Fibroblast of lung (primary cell): ENCODE data around the gene RSPH1. TPM values are rescaled to one million over a fixed set of nuclear protein-coding genes. Genes with fewer than 3 reads are reported as not detected.

Source experiments
- DNase-seq, 2 donors: peaks; one replicate each; pipeline versions ENCODE4 v3.0.0 to v3.0.0-alpha.2; 2010; ENCODE audit warnings: low read depth in 2 of 2
- H2AFZ ChIP-seq: 2 replicates; pipeline ENCODE4 v1.5.1; 2012; ENCODE audit warnings: low read length, control low read depth, inconsistent platforms
- H3K27ac ChIP-seq: 2 replicates; pipeline ENCODE4 v1.5.1; 2011; ENCODE audit warnings: low read length, control low read depth; ENCODE audit not compliant: insufficient read depth
- H3K27me3 ChIP-seq: 2 replicates; pipeline ENCODE4 v1.5.1; 2011; ENCODE audit warnings: mild to moderate bottlenecking, low read length; ENCODE audit not compliant: control insufficient read depth, insufficient read depth
- H3K36me3 ChIP-seq: 2 replicates; pipeline ENCODE4 v1.5.1; 2011; ENCODE audit warnings: low read length; ENCODE audit not compliant: control insufficient read depth, insufficient read depth
- H3K4me1 ChIP-seq: 2 replicates; pipeline ENCODE4 v1.5.1; 2011; ENCODE audit warnings: low read length; ENCODE audit not compliant: control insufficient read depth, insufficient read depth; ENCODE audit errors: extremely low read depth
- H3K4me2 ChIP-seq: 2 replicates; pipeline ENCODE4 v1.5.1; 2011; ENCODE audit warnings: low read length, control low read depth; ENCODE audit not compliant: insufficient read depth; ENCODE audit errors: extremely low read depth
- H3K4me3 ChIP-seq, 4 experiments: fragments of 200-600 bp in 1 of 4; sonication (generic) in 1 of 4; replicated peaks in 1 of 4; 2 replicates each; pipeline ENCODE4 v1.5.1; 2011 to 2016; ENCODE audit warnings: low read length in 4 of 4, low read depth in 3 of 4, mild to moderate bottlenecking in 3 of 4, control low read depth in 2 of 4, inconsistent platforms in 1 of 4, mixed read lengths in 1 of 4; ENCODE audit not compliant: insufficient read depth in 1 of 4; ENCODE audit errors: control extremely low read depth in 1 of 4
- H3K79me2 ChIP-seq: 2 replicates; pipeline ENCODE4 v1.5.1; 2012; ENCODE audit warnings: mild to moderate bottlenecking, low read length, inconsistent platforms; ENCODE audit not compliant: control insufficient read depth, insufficient read depth
- H3K9ac ChIP-seq: 2 replicates; pipeline ENCODE4 v1.5.1; 2011; ENCODE audit warnings: mild to moderate bottlenecking, low read length, control low read depth; ENCODE audit not compliant: insufficient read depth
- H3K9me3 ChIP-seq: 2 replicates; pipeline ENCODE4 v1.5.1; 2012; ENCODE audit warnings: low read depth, low read length; ENCODE audit not compliant: control insufficient read depth, insufficient read depth
- H4K20me1 ChIP-seq: 2 replicates; pipeline ENCODE4 v1.5.1; 2011; ENCODE audit warnings: low read length; ENCODE audit not compliant: control insufficient read depth, insufficient read depth; ENCODE audit errors: extremely low read depth
- CTCF ChIP-seq, 2 donors: IDR thresholded peaks in 1 of 2; conservative IDR thresholded peaks in 1 of 2; 1 replicate in 1 of 2; 2 replicates in 1 of 2; pipeline ENCODE4 v1.5.1; 2011 to 2012; ENCODE audit warnings: low read length in 2 of 2, control low read depth in 1 of 2, inconsistent platforms in 1 of 2, low read depth in 1 of 2, mild to moderate bottlenecking in 1 of 2
- EZH2 ChIP-seq: IDR thresholded peaks from 2 replicates; pipeline ENCODE4 v1.5.1; 2012; ENCODE audit warnings: low read length, control low read depth, mild to moderate bottlenecking; ENCODE audit errors: missing control alignments
- polyA plus RNA-seq, 2 donors: library from polyadenylated mRNA; depleted of rRNA in 1 of 2; stranded (reverse) in 1 of 2; unstranded in 1 of 2; fragments of >200 nt; gene quantifications; 2 replicates each; pipeline ENCODE4 v1.2.1, GENCODE V29; 2011 to 2012; ENCODE audit warnings: missing spikeins in 1 of 2
- total RNA-seq: library from RNA; depleted of rRNA; stranded (reverse); fragments of >200 nt; gene quantifications from 2 replicates; pipeline ENCODE4 v1.2.1, GENCODE V29; 2014

RSPH1 gene
- total and polyA plus RNA-seq, 2 donors (not counting 1 experiment from before 2014, with no cell fraction given): not detected

GRCh38 chr21:42435401-42435800 lies 60.6 kb downstream of the RSPH1 start:
- no peak overlapping the region for H2AFZ ChIP-seq
- H3K4me1 ChIP-seq: no peaks in the 10 kb centered on the region
- no peak overlapping the region for H3K27ac ChIP-seq
- no peaks in the 10 kb centered on the region for H3K79me2 ChIP-seq
- no peak overlapping the region for H3K4me3 ChIP-seq
- no peak overlapping the region for H3K9ac ChIP-seq
- DNase-seq: no peak
- TF ChIP-seq CTCF (conservative IDR thresholded peaks at IDR 0.05 in 1 of 2, IDR thresholded peaks at IDR 0.05 in 1 of 2; ENCODE audit: low read depth in 1 of 2, low read length in 2 of 2) (no peak), EZH2 (no peak)
- no peaks in the 10 kb centered on the region for H3K36me3 ChIP-seq
- no peaks in the 10 kb centered on the region for H3K27me3 ChIP-seq
- H3K4me2 ChIP-seq: no peak overlapping the region
- H4K20me1 ChIP-seq: no peaks in the 10 kb centered on the region
- H3K9me3 ChIP-seq: no peaks in the 10 kb centered on the region

GRCh38 chr21:42434884-42435283 lies 61.1 kb downstream of the RSPH1 start:
- Histone ChIP-seq H3K36me3 (no peaks in the 10 kb centered on the region), H3K4me2 (no peak overlapping the region)

GRCh38 chr21:42433946-42434551 lies 62.0 kb downstream of the RSPH1 start:
- Histone ChIP-seq H3K9me3 (no peaks in the 10 kb centered on the region), H3K4me1 (no peaks in the 10 kb centered on the region), H2AFZ (no peak overlapping the region), H3K4me3 (no peak overlapping the region), H3K4me2 (no peak overlapping the region), H3K27me3 (no peaks in the 10 kb centered on the region), H3K36me3 (no peaks in the 10 kb centered on the region), H3K9ac (no peak overlapping the region), H3K27ac (no peak overlapping the region), H4K20me1 (no peaks in the 10 kb centered on the region), H3K79me2 (no peaks in the 10 kb centered on the region)
- no peak for DNase-seq
- TF ChIP-seq CTCF (conservative IDR thresholded peaks at IDR 0.05 in 1 of 2, IDR thresholded peaks at IDR 0.05 in 1 of 2; ENCODE audit: low read depth in 1 of 2, low read length in 2 of 2): no peak
- no peak for TF ChIP-seq EZH2

More at GRCh38 chr21:42434884-42435283, 61.1 kb downstream of the RSPH1 start:
- Histone ChIP-seq H3K79me2 (no peaks in the 10 kb centered on the region), H3K4me1 (no peaks in the 10 kb centered on the region), H2AFZ (no peak overlapping the region), H3K9me3 (no peaks in the 10 kb centered on the region), H3K9ac (no peak overlapping the region), H3K27ac (no peak overlapping the region), H3K27me3 (no peaks in the 10 kb centered on the region), H4K20me1 (no peaks in the 10 kb centered on the region), H3K4me3 (no peak overlapping the region)
- DNase-seq: no peak
- TF ChIP-seq EZH2: no peak
- TF ChIP-seq CTCF (conservative IDR thresholded peaks at IDR 0.05 in 1 of 2, IDR thresholded peaks at IDR 0.05 in 1 of 2; ENCODE audit: low read depth in 1 of 2, low read length in 2 of 2): no peak
